Lower leg skin (tissue), 3 donors: ENCODE data around the gene GALP.

Experiments used
- POLR2A ChIP-seq, 2 donors: fragments of 450-650 bp; IDR thresholded peaks; one replicate each; pipeline ENCODE4 v1.6.1; 2016 to 2017; ENCODE audit warnings: antibody characterized with exemption in 2 of 2, mild to moderate bottlenecking in 1 of 2, moderate library complexity in 1 of 2
- TF ChIP-seq, protein P1 (sequence below), 3 donors: fragments of 450-650 bp; IDR thresholded peaks; one replicate each; pipeline ENCODE4 v1.5.1; 2016; ENCODE audit warnings: antibody characterized with exemption in 3 of 3, mild to moderate bottlenecking in 3 of 3, moderate library complexity in 2 of 3

DNA sequence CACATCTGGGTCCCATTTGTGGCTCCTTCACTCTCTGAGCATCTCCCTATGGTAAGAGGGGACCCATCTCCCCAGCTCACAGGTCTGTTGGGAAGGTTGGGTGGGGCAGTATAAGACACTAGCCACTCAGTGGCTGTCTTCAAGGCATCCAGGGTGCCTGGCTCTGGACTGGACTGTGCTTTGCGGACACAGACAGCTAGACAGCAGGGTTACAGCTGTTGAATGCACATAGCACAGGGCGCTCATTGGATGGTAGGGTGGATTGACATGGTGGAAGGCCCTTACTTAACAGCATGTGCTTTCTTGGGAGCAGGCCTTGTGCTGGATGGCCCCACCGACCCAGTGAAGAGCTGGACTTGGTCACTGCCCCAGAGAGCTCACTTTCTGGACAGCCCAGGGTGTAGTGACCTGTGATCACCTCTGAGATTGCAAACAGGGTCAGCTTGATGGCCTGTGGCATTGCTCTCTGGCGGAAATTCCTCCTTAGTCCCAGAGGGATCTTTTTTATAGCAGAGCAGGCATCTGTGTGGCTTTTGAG, 32.8 kb upstream of the GALP start:
- TF ChIP-seq POLR2A (IDR thresholded peaks at IDR 0.05): no peak
- TF ChIP-seq, protein P1, sequence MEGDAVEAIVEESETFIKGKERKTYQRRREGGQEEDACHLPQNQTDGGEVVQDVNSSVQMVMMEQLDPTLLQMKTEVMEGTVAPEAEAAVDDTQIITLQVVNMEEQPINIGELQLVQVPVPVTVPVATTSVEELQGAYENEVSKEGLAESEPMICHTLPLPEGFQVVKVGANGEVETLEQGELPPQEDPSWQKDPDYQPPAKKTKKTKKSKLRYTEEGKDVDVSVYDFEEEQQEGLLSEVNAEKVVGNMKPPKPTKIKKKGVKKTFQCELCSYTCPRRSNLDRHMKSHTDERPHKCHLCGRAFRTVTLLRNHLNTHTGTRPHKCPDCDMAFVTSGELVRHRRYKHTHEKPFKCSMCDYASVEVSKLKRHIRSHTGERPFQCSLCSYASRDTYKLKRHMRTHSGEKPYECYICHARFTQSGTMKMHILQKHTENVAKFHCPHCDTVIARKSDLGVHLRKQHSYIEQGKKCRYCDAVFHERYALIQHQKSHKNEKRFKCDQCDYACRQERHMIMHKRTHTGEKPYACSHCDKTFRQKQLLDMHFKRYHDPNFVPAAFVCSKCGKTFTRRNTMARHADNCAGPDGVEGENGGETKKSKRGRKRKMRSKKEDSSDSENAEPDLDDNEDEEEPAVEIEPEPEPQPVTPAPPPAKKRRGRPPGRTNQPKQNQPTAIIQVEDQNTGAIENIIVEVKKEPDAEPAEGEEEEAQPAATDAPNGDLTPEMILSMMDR (IDR thresholded peaks at IDR 0.05): no peak
